BJ (cell line): ENCODE measurements around the gene NSDHL. TPM values are rescaled to one million over a fixed set of nuclear protein-coding genes. Genes with fewer than 3 reads are reported as not detected.
A peak's percentile ranks its signal among the peaks of the same experiment; 100 is the strongest.
"Not testable (repeated sequence)": the region's sequence is repeated elsewhere in the genome, so short reads cannot be mapped to it uniquely, and the experiment has no call there.

Experiments
- CTCF ChIA-PET: fragments of 350-600 bp; formaldehyde crosslinking; extraction: SDS; loops from one replicate; lab custom pipeline; 2021; ENCODE audit warnings: antibody characterized with exemption, inconsistent platforms; lab: Yijun Ruan, JAX
- POLR2A ChIA-PET: fragments of 300-600 bp; sonication (Branson Sonifier 250); formaldehyde crosslinking; extraction: SDS; loops from one replicate; lab custom pipeline; 2021; ENCODE audit warnings: antibody characterized with exemption; lab: Charles Lee
- DNase-seq: peaks from one replicate; pipeline ENCODE4 v3.0.0-alpha.2; 2011; ENCODE audit warnings: low read depth
- H3K27me3 ChIP-seq: 2 replicates; pipeline ENCODE4 v1.6.0; 2011; ENCODE audit warnings: low read length; ENCODE audit not compliant: control insufficient read depth, insufficient read depth
- H3K36me3 ChIP-seq: 2 replicates; pipeline ENCODE4 v1.5.1; 2011; ENCODE audit warnings: low read length; ENCODE audit not compliant: control insufficient read depth, insufficient read depth
- H3K4me3 ChIP-seq: 2 replicates; pipeline ENCODE4 v1.5.1; 2011; ENCODE audit warnings: low read depth, mild to moderate bottlenecking, control low read depth, low read length
- polyA minus RNA-seq: library from RNA; depleted of rRNA, polyadenylated mRNA; stranded (reverse); fragments of >200 nt; gene quantifications from 2 replicates; pipeline ENCODE4 v1.2.3, GENCODE V29; 2011; rRNA and poly(A)+ RNA removed
- polyA plus RNA-seq: library from polyadenylated mRNA; depleted of rRNA; stranded (reverse); fragments of >200 nt; gene quantifications from 2 replicates; pipeline ENCODE4 v1.2.3, GENCODE V29; 2011; rRNA removed
- TF ChIP-seq, protein P1 (sequence below): IDR thresholded peaks from 2 replicates; pipeline ENCODE4 v1.5.1; 2011; ENCODE audit warnings: low read depth, mild to moderate bottlenecking, control low read depth, inconsistent platforms, low read length, moderate library complexity; ENCODE audit not compliant: insufficient read depth

NSDHL gene
- polyA plus RNA-seq (10.3 and 13.7 TPM in 2 replicates), polyA minus RNA-seq (6.1 and 6.2 TPM in 2 replicates)

DNA sequence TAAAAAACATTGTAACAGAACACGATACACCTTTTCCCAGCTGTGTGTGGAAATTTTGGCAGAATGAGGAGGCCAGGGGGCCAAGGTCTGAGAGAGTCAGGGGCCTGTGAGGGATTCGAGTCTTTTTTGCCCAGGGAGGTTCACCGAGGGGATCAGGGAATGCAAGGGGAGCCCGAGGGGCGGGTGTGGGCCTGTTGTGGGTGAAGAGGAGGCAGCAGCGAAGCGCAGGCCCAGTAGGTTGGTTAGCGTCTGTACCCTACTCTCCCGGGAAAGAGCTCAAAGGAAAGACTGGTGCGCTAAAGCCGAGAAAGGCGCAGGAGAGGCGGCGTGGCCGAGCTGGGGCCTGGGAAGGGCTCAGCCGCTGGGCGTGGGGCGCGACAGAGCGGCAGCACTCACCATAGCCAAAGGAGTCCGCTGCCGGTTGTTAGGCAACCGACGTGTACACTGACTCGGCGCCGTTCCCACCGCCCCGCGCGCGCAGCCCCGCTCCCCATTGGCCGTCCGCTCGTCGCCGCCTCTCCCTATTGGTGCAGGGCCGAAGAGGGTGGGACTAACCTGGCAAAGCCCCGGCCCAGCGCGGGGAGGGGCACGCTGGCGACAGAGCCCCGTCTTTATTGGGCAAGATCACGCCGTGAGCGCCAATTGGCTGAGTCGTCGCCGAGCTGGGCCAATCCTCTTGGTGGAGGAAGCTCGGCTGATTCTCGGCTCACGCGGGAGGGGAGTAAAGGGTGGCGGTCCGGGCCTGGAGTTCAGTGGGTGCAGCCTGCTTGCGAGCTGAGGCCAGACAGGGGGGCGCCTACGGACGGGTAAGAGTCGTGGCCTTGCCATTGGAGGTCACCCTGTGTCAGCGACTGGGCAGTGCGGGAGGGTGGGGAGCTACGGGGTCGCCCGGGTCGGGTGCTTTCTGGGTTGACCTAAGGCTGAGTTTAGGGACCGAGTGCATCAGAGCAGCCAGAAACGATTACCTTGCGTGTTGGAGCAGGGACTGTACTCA, at the start of gene NSDHL, which contains the start of gene CETN2:
TSS of gene NSDHL (plus strand) at position 752 of the 994 bp plus-strand sequence. CDS start 15,262 bp downstream, outside the sequence.
TSS of gene CETN2 (minus strand) at position 446 of the 994 bp plus-strand sequence. CDS start at position 399, 47 bp downstream.
- ChIA-PET POLR2A (no interaction called here), CTCF (interaction anchor here (0.6 to 1.4 kb wide), 4 partner anchors 8 to 96 kb away, joined by 3 to 7 read pairs (median 4); no protein-coding TSS in a partner anchor)
- TF ChIP-seq, protein P1, sequence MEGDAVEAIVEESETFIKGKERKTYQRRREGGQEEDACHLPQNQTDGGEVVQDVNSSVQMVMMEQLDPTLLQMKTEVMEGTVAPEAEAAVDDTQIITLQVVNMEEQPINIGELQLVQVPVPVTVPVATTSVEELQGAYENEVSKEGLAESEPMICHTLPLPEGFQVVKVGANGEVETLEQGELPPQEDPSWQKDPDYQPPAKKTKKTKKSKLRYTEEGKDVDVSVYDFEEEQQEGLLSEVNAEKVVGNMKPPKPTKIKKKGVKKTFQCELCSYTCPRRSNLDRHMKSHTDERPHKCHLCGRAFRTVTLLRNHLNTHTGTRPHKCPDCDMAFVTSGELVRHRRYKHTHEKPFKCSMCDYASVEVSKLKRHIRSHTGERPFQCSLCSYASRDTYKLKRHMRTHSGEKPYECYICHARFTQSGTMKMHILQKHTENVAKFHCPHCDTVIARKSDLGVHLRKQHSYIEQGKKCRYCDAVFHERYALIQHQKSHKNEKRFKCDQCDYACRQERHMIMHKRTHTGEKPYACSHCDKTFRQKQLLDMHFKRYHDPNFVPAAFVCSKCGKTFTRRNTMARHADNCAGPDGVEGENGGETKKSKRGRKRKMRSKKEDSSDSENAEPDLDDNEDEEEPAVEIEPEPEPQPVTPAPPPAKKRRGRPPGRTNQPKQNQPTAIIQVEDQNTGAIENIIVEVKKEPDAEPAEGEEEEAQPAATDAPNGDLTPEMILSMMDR: no peak

DNA sequence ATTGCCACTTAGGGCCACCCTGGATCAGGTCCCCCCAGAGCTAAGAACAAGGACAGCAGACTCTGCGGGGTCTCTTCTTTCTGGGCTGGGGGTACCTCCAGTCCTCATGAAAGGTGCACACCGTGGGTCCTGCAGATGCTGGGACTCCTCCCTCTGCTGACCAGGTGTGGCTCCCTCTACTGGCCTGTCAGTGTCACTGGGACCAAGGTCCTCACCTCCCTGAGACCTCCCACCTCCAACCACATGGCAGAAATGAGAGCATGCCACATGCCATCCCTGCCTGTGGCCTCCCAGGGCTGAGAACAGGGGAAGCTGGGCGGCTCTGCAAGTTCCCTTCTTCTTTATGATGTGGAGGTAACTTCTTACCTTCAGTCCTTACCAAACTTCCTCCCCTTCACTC, 43.8 kb upstream of the NSDHL start:
- H3K4me3 ChIP-seq, H3K27me3 ChIP-seq, DNase-seq, POLR2A ChIA-PET, H3K36me3 ChIP-seq, CTCF ChIA-PET: not testable (repeated sequence)

More for the DNA sequence above, at the start of gene NSDHL, which contains the start of gene CETN2:
- H3K36me3 ChIP-seq: peaks cover 3% of the 10 kb centered on the region; the same call in 1 of the 2 replicates
- H3K4me3 ChIP-seq: peak within 1 kb of the TSS; percentile 81
- no peaks in the 10 kb centered on the region for H3K27me3 ChIP-seq
- DNase-seq: peak; percentile 76

DNA sequence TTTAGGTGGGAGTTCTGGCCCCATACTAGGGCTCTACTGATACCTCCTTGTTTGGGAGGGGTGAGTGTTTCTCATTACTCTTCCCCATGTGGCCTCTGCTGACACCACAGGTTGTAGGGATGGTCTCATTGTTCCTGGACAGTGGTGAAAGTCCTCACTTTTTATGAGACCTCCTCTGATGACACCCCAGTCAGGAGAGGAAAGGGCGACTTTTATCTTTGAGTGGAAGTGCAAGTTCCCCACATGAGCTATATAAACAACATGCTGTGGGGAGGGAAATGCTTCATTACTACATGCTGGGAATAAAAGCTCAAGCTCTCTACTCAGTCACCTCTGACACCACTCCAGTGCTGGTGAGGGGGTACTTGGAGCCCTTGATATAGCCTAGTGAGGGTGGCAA, 31.9 kb upstream of the NSDHL start:
- CTCF ChIA-PET: no interaction called here
- Histone ChIP-seq H3K36me3 (no peaks in the 10 kb centered on the region), H3K27me3 (no peaks in the 10 kb centered on the region), H3K4me3 (no peak overlapping the region)
- DNase-seq: no peak
- TF ChIP-seq, protein P1: no peak
- POLR2A ChIA-PET: no interaction called here

DNA sequence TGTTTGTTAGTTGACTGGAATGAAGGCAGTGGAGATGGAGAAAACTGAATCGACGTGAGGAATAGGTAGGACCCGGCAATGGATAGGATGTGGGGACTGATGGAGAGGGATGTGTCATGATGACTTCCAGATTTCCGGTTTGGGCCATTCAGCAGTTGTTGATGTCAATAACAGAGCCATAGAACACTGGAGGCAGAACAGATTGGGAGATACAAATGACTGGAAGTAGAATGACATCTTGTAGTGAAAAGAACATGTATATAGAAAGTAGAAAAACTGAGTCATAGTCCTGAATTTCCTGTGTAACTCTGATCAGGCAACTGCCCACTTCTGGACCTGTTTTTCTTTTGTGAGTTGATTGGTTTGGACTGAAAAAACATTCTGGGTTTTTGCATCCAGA, 24.8 kb upstream of the NSDHL start:
- DNase-seq: no peak
- Histone ChIP-seq H3K4me3 (no peak overlapping the region), H3K27me3 (no peaks in the 10 kb centered on the region), H3K36me3 (no peaks in the 10 kb centered on the region)
- TF ChIP-seq, protein P1: no peak
- ChIA-PET CTCF (no interaction called here), POLR2A (no interaction called here)

DNA sequence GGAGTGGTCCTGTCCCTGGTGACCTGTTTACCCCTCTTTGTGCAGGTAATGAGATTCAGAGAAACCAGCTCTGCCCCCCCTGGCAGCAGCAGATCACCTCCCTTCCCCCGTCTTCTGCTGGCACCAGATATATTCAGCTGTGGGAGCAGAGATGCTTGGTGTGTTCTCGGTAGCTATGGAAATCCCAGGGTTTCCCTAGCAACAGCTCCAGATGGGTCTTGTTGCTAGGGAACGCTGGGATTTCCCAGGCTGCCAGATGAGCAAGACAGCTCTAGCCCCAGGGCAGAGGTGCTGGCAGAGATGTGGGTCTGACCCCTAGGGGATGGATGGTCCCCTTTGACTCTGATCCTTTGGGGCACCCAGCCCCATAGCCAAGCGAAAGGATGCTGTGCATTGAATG, 20.5 kb upstream of the NSDHL start:
- Histone ChIP-seq H3K27me3 (0 out of 2 replicates have a peak, but pooled peaks cover 2% of the 10 kb centered on the region), H3K4me3 (no peak overlapping the region), H3K36me3 (no peaks in the 10 kb centered on the region)
- TF ChIP-seq, protein P1: no peak
- no peak for DNase-seq
- ChIA-PET POLR2A (no interaction called here), CTCF (no interaction called here)
